ENCODE results near the gene PPP1R3F. TPM values are rescaled to one million over a fixed set of nuclear protein-coding genes. Genes with fewer than 3 reads are reported as not detected.

PPP1R3F gene
- total and polyA plus RNA-seq, 9 of the 15 experiments (the other 6 are each of a cell fraction or from before 2014, with no cell fraction given): 0.03 to 0.91 (median 0.43) TPM; not detected in 1

DNA sequence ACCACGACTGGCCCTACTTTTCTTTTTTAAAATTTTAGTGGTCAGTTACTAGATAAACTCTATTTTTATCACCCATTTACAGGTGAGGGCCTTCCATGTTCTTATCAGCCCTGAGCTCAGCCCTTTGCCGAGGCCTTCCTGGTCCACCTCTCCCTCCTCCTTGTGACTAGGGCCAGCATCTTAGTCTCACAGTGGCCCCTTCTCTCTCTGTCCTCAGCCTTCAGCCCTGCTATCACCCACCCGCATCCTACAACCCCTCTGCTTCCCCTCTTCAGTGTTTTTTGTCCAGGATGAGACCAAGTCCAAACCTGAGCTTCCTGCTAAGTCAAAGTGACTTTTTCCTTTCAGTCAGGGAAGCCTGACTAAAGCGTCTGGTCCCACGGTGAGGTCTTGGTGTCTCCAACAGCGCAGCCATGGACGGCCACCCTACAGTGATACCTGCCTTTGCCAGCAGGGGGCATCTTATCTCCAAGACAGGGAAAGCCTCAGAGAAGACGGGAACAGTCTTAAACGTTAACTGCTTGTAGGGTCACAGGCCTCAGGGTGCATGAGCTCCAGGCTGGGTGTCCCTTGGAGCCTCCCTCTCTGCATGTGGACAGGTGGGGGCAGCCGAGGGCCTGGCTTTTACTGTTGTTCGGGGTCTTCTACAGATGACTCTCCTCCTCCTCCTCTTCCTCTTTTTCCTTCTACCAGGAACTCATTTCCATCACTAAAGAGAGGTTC is 22.2 kb downstream of the PPP1R3F start (continued):
- TF ChIP-seq, protein P1, sequence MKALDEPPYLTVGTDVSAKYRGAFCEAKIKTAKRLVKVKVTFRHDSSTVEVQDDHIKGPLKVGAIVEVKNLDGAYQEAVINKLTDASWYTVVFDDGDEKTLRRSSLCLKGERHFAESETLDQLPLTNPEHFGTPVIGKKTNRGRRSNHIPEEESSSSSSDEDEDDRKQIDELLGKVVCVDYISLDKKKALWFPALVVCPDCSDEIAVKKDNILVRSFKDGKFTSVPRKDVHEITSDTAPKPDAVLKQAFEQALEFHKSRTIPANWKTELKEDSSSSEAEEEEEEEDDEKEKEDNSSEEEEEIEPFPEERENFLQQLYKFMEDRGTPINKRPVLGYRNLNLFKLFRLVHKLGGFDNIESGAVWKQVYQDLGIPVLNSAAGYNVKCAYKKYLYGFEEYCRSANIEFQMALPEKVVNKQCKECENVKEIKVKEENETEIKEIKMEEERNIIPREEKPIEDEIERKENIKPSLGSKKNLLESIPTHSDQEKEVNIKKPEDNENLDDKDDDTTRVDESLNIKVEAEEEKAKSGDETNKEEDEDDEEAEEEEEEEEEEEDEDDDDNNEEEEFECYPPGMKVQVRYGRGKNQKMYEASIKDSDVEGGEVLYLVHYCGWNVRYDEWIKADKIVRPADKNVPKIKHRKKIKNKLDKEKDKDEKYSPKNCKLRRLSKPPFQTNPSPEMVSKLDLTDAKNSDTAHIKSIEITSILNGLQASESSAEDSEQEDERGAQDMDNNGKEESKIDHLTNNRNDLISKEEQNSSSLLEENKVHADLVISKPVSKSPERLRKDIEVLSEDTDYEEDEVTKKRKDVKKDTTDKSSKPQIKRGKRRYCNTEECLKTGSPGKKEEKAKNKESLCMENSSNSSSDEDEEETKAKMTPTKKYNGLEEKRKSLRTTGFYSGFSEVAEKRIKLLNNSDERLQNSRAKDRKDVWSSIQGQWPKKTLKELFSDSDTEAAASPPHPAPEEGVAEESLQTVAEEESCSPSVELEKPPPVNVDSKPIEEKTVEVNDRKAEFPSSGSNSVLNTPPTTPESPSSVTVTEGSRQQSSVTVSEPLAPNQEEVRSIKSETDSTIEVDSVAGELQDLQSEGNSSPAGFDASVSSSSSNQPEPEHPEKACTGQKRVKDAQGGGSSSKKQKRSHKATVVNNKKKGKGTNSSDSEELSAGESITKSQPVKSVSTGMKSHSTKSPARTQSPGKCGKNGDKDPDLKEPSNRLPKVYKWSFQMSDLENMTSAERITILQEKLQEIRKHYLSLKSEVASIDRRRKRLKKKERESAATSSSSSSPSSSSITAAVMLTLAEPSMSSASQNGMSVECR (CRISPR knock-in tag; IDR thresholded peaks at IDR 0.05): no peak
- peak; percentile 27; the same call in 1 of the 2 replicates for TF ChIP-seq BCOR (IDR thresholded peaks at IDR 0.05)
- TF ChIP-seq FOXA3 (CRISPR knock-in tag; conservative IDR thresholded peaks at IDR 0.05 in 1 of 2, IDR thresholded peaks at IDR 0.05 in 1 of 2): no peak
- TF ChIP-seq HDAC3 (IDR thresholded peaks at IDR 0.05; ENCODE audit: borderline replicate concordance, partially characterized antibody): no peak
- TF ChIP-seq SMC3 (conservative IDR thresholded peaks at IDR 0.05; ENCODE audit: insufficient read depth, low read depth, low read length): peak; percentile 71
- TF ChIP-seq SP1 (CRISPR knock-in tag; IDR thresholded peaks at IDR 0.05): peak; percentile 48; the same call in 1 of the 2 replicates
- no peak for TF ChIP-seq KHSRP (IDR thresholded peaks at IDR 0.05)
- TF ChIP-seq KLF16 (IDR thresholded peaks at IDR 0.05): 0 out of 2 replicates have a peak, but pooled peaks have one; percentile 18
- no peak for TF ChIP-seq ARID1B (IDR thresholded peaks at IDR 0.05)
- no peak for TF ChIP-seq HIVEP1 (CRISPR knock-in tag; IDR thresholded peaks at IDR 0.05)
- TF ChIP-seq OTX1 (CRISPR knock-in tag; IDR thresholded peaks at IDR 0.05): no peak
- no peak for TF ChIP-seq ELF4 (CRISPR knock-in tag; IDR thresholded peaks at IDR 0.05)
- TF ChIP-seq ELF2 (CRISPR knock-in tag; IDR thresholded peaks at IDR 0.05): no peak
- no peak for TF ChIP-seq LEF1 (IDR thresholded peaks at IDR 0.05)
- TF ChIP-seq FOXM1 (IDR thresholded peaks at IDR 0.05; ENCODE audit: low read depth): no peak
- TF ChIP-seq FOXM1 (CRISPR knock-in tag; IDR thresholded peaks at IDR 0.05; ENCODE audit: low read depth): no peak
- TF ChIP-seq, protein P2, sequence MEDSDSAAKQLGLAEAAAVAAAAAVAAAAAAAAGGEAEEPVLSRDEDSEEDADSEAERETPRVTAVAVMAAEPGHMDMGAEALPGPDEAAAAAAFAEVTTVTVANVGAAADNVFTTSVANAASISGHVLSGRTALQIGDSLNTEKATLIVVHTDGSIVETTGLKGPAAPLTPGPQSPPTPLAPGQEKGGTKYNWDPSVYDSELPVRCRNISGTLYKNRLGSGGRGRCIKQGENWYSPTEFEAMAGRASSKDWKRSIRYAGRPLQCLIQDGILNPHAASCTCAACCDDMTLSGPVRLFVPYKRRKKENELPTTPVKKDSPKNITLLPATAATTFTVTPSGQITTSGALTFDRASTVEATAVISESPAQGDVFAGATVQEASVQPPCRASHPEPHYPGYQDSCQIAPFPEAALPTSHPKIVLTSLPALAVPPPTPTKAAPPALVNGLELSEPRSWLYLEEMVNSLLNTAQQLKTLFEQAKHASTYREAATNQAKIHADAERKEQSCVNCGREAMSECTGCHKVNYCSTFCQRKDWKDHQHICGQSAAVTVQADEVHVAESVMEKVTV (CRISPR knock-in tag; IDR thresholded peaks at IDR 0.05): peak; percentile 54; the same call in 1 of the 2 replicates
- peak; percentile 70; the same call in 1 of the 2 replicates for TF ChIP-seq CTBP1 (IDR thresholded peaks at IDR 0.05; ENCODE audit: borderline replicate concordance)
- TF ChIP-seq ARID2 (IDR thresholded peaks at IDR 0.05): 0 out of 2 replicates have a peak, but pooled peaks have one; percentile 26
- peak; percentile 68; the same call in 1 of the 2 replicates for TF ChIP-seq EHMT2 (IDR thresholded peaks at IDR 0.05)
- TF ChIP-seq CBFA2T3 (IDR thresholded peaks at IDR 0.05): no peak
- no peak for TF ChIP-seq MED1 (CRISPR knock-in tag; IDR thresholded peaks at IDR 0.05; ENCODE audit: borderline replicate concordance)
- TF ChIP-seq L3MBTL2 (IDR thresholded peaks at IDR 0.05): 0 out of 2 replicates have a peak, but pooled peaks have one; percentile 17

Data from K562 (cell line).